Right renal pelvis (tissue), 4 donors: ENCODE results near the gene KNG1. TPM values are rescaled to one million over a fixed set of nuclear protein-coding genes. Genes with fewer than 3 reads are reported as not detected.
"Not testable (repeated sequence)": the region's sequence is repeated elsewhere in the genome, so short reads cannot be mapped to it uniquely, and the experiment has no call there.

Experiments used
- DNase-seq, 4 donors: peaks; one replicate each; pipeline ENCODE4 v3.0.0-alpha.2; 2013; ENCODE audit warnings: low read depth in 4 of 4, low spot score in 3 of 4, missing footprints in 1 of 4
- polyA plus RNA-seq, 4 donors: library from polyadenylated mRNA; unstranded; fragments of 120-200 nt; gene quantifications; one replicate each; pipeline ENCODE4 v1.2.1, GENCODE V29; 2013; ENCODE audit not compliant: insufficient read length in 4 of 4

KNG1 gene
- polyA plus RNA-seq, result 100 to 1,000 TPM; 146 to 179 (median 149) TPM

DNA sequence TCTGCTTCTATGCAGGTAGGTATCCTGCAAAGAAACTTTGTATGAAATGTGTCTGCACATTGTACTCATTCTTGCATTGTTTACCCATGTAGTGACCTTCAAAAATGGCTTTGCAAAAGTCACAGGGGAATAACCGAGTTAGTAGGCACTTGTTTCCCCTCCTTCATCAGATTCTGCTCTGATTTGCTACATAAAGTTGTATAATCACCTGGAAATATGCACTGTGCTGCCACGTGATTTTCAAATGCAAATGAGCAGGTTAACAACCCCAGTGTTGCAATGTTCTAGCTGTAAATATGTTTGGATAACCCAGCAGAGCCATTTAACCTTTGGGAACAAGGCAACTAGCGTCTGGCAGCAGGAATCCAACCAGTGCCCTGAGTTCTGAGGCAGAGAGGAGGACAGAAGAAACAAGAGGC lies at the start of gene KNG1:
Gene KNG1 (plus strand): TSS at position 321 of the 419 bp plus-strand sequence. CDS start 184 bp downstream, outside the sequence.
- no peak for DNase-seq

DNA sequence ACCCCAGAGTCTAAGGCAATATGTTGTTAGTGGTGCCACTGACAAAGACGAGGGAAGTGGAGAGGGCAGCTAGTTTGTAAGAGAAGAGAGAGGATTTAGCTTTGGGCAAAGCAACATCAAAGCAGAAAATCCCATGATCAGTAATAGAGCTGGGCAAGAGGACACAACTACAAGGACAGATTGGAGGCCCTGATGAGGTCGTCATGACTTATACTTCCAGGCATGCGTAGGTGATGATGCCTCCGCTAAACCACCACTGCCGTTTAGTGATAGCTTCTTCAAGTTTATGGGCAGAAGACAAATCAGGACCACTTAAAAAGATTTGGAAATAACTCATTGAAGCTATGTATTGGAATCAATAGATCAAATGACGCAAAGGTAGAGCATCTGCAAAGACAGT lies 48.7 kb upstream of the KNG1 start:
- DNase-seq, result no peak

DNA sequence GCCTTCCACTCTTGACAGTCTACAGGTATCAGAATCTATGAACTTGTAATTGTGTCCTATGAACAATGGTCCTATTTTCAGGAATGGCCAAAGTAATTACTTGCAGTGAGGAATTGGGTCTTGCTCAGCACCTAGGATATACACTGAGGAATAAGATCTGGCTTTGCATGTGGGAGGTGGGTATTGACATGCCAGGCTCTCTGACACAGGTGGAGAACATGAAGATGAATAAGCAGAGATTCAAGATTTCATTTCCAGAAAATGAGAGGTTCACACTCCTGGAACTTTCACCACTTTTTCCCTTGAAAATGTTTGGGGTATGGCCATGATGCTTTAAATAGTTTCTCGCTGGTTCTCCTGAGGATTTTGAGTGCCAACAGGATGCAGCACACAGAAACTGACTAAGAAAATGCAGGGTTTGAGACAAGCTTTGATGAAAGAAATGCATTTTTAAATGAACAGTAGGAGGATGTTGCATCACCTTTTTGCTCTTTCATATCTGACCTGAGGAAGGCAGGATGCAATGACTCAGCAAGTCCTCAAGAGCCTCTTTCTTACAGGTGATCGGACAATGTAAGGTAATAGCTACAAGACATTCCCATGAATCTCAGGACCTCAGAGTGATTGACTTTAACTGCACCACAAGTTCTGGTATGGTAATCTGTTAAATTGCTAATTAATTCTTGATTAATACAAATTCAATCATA lies 47.6 kb upstream of the KNG1 start:
- DNase-seq, result no peak

DNA sequence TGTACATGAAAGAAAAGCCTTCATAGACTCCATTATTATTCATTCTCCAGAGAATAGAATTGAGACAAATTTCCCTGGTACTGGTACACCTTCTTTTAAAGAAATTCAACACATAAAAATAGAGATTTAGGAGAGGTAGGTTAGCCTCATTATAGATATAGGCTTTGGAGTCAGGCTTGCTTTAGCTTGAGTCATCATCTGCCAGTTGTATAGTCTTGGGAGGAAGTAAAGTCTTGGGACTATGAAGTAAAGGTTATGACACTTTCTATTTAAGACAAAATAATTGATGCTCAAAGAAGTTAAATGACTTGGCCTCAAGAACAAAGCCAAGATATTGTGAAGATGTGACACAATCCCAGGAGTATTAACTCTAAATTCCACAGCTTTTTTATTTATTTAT lies 47.0 kb upstream of the KNG1 start:
- DNase-seq, result no peak

DNA sequence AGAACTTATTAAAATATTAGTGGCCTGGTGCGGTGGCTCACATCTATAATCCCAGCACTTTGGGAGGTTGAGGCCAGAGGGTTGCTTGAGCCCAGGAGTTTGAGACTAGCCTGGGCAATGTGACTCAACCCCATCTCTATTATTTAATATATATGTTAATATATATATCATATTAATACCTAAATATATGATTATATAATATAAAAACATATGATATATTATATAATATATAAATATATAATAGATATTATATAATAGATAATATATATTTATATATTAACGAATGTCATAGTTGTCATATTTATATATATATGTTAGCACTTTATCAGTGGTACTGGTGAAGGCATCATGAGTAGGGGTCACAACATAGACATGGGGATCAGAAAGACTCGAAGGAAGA lies 46.1 kb upstream of the KNG1 start:
- DNase-seq, result no peak

DNA sequence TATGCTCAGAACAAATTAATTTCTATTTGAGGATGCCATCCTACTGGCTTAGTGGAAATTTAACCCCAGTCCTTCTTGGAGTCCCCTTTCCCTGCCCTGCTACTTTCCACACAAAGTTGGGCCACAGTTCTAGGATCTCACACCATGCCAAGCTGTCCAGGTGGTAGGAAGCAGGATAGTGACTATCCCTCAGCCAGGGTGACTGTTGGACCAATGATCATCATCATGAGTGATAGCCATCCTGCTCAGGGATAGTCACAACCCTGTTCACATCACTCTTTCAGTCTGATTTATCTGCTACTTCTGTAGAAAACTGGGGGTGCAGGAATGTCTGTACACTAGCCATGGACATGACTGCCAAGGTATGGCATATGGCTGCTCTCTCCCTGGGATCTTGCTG lies 38.6 kb upstream of the KNG1 start:
- DNase-seq, result no peak

DNA sequence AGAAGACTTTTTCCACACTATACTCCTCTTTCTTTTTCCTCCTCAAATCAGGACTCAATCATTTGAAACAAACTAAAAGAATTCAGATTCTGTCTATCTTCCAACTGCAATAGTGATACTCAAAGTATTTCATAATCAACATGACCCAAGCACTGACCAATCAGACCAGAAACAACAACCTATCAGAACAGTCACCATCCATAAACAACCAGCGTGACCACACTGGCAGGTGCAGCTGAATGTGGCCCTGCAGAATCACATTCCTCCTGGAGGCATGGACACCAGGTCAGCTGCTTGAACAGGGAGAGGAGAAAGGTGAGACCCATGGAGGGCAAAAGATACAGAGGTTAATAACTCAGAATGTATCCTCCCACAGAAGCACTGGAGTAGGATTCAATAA lies 38.0 kb upstream of the KNG1 start:
- no peak for DNase-seq

DNA sequence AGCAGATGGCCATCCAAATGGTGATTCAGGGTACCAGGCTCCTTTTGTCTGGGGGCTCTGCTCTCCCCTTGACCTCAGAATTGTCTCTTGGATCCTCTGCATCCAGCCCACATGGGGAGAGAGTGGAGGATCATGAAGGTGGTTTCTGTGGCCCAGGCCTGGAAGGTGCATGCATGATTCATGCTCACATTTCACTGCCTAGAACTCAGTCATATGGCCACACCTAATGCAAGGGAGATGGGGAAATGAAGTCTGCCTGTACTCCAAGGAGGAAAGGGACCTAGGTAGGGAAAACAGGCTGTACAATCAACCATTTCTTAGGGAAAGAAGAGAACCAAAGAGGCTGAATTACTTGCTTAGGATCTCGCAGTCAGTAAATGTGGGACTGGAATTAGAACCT lies 36.3 kb upstream of the KNG1 start:
- DNase-seq, result no peak

DNA sequence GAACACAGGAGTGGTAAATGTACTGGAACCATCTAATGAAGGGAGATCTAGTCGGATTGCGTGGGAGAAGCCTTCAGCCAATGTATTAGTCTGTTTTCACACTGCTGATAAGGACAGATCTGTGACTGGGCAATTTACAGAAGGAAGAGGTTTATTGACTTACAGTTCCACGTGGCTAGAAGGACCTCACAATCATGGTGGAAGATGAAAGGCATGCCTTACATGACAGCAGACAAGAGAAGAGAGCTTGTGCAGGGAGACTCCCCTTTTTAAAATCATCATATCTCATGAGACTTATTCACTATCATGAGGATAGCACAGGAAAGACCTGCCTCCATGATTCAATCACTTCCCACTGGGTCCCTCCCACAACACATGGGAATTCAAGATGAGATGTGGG lies 34.3 kb upstream of the KNG1 start:
- no peak for DNase-seq

DNA sequence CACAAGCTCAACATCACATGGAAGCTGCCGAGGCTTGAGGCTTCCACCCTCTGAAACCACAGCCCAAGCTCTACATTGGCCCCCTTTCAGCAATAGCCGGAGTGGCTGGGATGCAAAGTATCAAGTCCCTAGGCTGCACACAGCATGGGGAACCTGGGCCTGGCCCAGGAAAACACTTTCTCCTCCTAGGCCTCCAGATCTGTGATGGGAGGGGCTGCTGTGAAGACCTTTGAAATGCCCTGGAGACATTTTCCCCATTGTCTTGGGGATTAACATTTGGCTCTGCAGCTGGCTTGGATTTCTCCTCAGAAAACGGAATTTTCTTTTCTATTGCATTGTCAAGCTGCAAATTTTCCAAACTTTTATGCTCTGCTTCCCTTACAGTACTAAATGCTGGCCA lies 33.2 kb upstream of the KNG1 start:
- no peak for DNase-seq

DNA sequence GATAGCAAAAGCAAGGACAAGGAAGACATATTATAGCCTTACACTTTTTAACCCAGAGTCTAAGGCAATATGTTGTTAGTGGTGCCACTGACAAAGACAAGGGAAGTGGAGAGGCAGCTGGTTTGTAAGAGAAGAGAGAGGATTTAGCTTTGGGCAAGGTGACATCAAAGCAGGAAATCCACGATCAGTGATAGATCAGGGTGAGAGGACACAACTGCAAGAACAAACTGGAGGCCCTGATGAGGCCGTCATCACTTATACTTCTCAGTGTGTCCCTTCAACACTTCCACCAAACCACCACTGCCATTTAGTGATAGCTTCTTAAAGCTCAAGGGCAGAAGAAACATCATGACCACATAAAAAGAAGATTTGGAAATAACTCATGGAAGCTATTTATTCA lies 30.7 kb upstream of the KNG1 start:
- not testable (repeated sequence) for DNase-seq

DNA sequence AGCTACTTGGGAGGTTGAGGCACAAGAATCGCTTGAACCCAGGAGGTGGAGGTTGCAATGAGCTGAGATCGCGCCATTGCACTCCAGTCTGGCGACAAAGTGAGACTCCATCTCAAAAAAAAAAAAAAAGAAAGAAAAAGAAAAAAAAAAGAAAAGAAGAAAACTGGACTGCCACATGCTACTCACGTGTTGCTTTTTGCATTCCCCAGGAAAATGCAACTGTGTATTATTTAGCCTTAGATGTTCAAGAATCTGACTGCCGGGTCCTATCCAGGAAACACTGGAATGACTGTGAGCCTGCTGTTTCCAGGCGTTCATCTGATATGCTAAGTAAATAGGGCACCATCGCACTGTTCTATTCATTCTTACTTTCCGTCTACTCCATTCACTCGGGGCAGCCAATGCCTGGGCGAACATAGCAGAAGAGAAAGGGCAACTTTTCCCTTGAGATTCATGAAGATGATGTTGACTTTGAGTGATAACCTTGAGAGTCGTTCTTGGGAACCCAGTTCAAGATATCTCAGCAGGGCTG lies 30.0 kb upstream of the KNG1 start:
- DNase-seq, result no peak

DNA sequence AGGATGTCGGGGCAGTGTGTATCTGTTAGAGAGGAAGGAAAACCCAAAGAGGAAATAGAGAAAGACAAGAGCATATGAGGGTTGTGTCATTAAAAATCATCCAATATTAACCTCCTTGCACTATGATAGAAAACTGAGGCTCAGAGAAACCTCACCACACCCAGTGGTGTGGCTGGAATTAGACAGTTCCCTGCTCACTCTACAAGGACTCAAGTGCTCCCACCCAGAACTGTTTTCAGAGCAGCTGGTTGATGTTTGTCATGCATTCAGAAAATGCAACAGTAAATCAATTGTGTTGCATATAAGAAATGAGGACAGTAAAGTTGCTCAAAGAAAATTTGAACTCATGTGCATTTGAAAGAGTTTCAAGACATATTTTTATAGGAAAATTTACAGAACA lies 26.9 kb upstream of the KNG1 start:
- not testable (repeated sequence) for DNase-seq

DNA sequence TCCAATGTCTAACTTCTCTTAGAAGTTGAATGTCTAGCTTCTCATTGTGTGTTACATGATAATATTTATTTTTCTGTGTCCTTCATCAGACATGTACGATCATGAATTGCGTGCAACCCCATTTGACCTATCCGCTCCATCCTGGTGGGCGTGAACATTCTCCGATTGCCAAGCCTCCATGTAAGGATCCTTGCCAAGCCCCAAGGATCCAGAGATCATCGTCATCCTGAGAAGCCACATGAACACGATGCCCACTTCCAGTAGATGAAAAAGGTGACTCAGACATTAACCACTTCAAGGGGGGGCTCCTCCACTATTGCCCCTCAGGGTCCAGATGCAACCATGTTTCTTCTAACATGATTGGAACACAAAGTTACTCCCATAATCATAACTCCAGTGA lies 25.5 kb upstream of the KNG1 start:
- DNase-seq, result no peak

DNA sequence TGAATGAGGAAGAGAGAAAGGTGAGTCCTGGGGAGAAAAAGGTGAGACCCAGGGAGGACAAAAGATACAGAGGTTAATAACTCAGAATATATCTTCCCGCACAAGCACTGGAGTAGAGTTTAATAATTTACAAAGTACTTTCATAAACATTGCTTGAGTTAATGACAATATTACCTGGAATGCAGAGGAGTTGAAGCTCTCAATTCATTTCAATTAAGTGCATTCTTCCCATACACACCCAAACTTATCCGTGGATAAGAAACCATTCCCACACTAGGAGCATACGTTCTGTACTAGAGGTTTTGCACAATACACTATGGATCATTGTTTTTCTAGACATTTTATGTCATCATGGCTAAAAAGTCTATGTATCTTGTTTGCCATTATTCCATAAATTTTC lies 23.3 kb upstream of the KNG1 start:
- no peak for DNase-seq

DNA sequence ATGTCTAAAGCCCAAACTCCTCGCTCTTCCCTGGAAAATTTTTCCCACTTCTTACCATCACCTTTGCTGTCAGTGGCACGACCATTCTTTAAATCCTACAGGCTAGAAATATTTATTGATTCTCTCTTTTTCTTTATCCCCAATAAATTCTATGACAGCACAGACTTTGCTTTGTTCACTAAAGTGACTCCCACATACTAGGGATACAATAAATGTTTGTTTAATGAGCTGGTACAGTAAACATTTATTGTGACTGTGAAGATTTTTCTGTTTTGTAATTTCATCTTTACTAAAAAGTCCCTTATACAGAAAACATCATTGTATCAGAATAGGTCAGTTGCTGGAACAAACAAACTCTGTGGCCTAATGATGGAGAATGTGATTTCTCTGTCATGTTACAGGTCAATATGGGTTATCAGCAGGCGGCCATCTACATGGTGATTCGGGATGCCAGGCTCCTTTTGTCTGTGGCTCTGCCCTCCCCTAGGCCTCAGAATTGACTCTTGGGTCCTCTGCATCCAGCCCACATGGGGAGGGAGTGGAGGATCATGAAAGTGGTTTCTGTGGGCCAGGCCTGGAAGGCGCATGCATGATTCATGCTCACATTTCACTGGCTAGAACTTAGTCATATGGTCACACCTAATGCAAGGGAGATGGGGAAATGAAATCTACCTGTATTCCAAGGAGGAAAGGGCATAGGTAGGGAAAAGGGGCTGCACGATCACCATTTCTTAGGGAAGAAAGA lies 22.7 kb upstream of the KNG1 start:
- no peak for DNase-seq

DNA sequence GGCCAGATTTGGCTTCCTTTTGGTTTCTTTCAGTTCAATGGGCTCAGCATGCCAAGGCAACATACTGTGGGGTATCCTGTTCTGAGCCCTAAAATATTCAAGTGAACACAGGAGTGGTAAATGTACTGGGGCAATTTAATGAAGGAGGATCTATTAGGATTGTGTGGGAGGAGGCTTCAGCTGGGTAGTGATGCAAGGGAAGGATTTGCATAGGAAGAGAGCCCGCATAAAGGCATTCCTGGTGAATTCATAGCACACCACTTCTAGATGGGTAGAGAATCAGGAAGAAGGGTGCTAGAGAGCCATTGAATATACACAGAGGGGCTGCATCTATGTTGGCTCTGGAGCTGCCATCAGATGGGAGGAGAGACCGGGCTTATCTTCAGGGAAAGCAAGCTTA lies 20.6 kb upstream of the KNG1 start:
- no peak for DNase-seq

DNA sequence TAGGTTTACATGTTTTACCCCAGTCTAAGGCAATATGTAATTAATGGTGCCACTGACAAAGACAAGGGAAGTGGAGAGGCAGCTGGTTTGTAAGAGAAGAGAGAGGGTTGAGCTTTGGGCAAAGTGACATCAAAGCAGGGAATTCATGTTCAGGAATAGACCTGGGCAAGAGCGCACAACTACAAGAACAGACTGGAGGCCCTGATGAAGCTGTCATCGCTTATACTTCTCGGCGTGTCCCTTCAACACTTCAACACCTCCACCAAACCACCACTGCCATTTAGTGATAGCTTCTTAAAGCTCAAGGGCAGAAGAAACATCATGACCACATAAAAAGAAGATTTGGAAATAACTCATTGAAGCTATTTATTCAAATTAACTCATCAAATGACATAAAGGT lies 19.6 kb upstream of the KNG1 start:
- DNase-seq, result no peak

DNA sequence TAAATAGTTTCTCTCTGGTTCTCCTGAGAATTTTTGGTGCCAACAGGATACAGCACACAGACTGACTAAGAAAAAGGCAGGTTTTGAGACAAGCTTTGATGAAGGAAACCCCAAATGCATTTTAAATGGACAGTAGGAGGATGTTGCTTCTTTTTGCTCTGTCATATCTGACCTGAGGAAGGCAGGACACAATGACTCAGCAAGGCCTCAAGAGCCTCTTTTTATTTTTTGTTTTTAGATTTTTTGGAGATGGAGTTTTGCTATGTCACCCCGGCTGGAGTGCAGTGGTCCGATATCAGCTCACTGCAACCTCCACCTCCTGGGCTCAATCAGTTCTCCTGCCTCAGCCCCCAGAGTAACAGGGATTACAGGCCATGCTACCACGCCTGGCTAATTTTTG lies 16.9 kb upstream of the KNG1 start:
- no peak for DNase-seq

DNA sequence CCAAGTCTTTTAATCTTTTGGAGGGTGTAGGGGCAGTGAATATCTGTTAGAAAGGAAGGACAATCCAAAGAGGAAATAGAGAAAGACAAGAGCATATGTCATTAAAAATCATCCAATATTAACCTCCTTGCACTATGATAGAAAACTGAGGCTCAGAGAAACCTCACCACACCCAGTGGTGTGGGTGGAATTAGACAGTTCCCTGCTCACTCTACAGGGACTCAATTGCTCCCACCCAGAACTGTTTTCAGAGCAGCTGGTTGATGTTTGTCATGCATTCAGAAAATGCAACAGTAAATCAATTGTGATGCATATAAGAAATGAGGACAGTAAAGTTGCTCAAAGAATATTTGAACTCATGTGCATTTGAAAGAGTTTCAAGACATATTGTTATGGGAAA lies 14.7 kb upstream of the KNG1 start:
- DNase-seq, result not testable (repeated sequence)

DNA sequence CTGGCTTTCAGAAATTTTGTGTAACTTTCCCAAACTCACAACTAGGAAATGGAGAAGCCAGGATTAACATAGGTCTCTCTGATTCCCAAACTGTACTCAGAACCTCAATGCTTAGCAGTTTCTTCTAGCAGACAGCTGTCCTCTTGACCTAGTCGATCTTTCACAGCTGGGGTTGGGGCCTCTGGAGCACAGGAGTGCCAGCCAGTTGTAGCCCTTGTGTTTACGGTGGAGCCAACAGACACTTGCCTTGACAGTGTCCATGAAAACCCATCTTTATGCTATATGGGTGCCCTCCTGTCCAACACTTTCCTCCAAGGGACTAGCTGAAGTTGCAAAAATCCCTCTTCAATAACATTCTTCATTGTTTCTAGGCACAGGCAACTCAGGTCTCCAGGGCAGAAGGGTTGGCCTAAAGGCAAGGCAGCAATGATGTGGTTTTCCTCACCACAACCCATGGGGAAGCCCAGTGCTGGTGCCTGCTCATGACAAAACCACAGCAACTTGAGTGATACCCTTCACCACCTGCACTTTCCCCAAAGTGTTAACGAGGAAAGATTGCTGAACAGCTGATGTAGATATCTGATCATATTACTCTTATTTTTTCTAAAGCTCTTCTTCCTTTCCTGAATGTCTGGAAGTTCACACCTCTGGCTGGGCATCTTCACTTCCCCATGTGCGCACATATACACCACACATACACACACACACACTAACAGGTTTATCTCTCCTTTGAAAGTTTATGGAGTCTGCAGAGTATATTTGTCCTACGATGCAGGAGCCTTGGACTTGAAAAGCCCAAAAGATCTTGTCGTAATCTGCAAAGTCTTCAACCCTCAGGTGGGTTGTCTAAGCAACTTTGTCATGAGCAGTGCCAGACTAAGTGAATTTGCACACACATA lies 11.0 kb upstream of the KNG1 start:
- no peak for DNase-seq
